GM10266 (cell line): ENCODE data around the gene HS6ST3.

Experiments used
- DNase-seq: peaks from one replicate; pipeline ENCODE4 v3.0.0; 2012; ENCODE audit errors: extremely low spot score
- CTCF ChIP-seq: IDR thresholded peaks from 2 replicates; pipeline ENCODE4 v1.5.1; 2012; ENCODE audit warnings: mild to moderate bottlenecking, low read depth; ENCODE audit not compliant: control insufficient read depth, insufficient read depth; ENCODE audit errors: missing control alignments

Gene HS6ST3

GRCh38 chr13:96636001-96636709, 546.2 kb downstream of the HS6ST3 start:
- no peak for DNase-seq
- no peak for TF ChIP-seq CTCF

- DNase-seq = no peak
Observed at GRCh38 chr13:96637039-96637438, 547.1 kb downstream of the HS6ST3 start.

GRCh38 chr13:96646101-96646500, 556.2 kb downstream of the HS6ST3 start:
- no peak for DNase-seq
- no peak for TF ChIP-seq CTCF

More at GRCh38 chr13:96637039-96637438, 547.1 kb downstream of the HS6ST3 start:
- TF ChIP-seq CTCF = no peak

- no peak for DNase-seq
- TF ChIP-seq CTCF = no peak
Observed at GRCh38 chr13:96646515-96647211, 556.8 kb downstream of the HS6ST3 start.

GRCh38 chr13:96650301-96650886, 560.5 kb downstream of the HS6ST3 start:
- DNase-seq = peak; percentile 3
- no peak for TF ChIP-seq CTCF

- no peak for DNase-seq
- TF ChIP-seq CTCF = no peak
Observed at GRCh38 chr13:96651598-96651997, 561.7 kb downstream of the HS6ST3 start.

- TF ChIP-seq CTCF = no peak
- no peak for DNase-seq
Observed at GRCh38 chr13:96652506-96652905, 562.6 kb downstream of the HS6ST3 start.
